MCF 10A (cell line): ENCODE data around the gene SHISA6. TPM values are rescaled to one million over a fixed set of nuclear protein-coding genes. Genes with fewer than 3 reads are reported as not detected.

Source experiments
- BruUV-seq: library from RNA; stranded (reverse); fragments of 400-500 nt; replicated peaks from 2 replicates; lab custom pipeline; 2021; lab: Mats Ljungman, UMichigan
- CTCF ChIA-PET: fragments of 300-600 bp; sonication (Branson Sonifier 250); formaldehyde crosslinking; extraction: SDS; loops from one replicate; lab custom pipeline; 2021; ENCODE audit warnings: antibody characterized with exemption, inconsistent platforms; lab: Yijun Ruan, JAX
- POLR2A ChIA-PET: fragments of 300-600, 350-650 bp; sonication (Branson Sonifier 250); formaldehyde crosslinking; extraction: SDS; loops from one replicate; lab custom pipeline; 2020; ENCODE audit warnings: antibody characterized with exemption, inconsistent platforms; lab: Yijun Ruan, JAX
- DNase-seq: peaks from one replicate; pipeline ENCODE4 v3.0.0-alpha.2; 2018; ENCODE audit not compliant: unreplicated experiment
- H3K27ac Mint-ChIP-seq: one replicate; pipeline ENCODE4 v1.8.0; 2022; ENCODE audit warnings: mild to moderate bottlenecking, low read depth, mixed read lengths; ENCODE audit not compliant: unreplicated experiment
- H3K27me3 Mint-ChIP-seq: one replicate; pipeline ENCODE4 v1.8.0; 2022; ENCODE audit warnings: mixed read lengths; ENCODE audit not compliant: insufficient read depth, unreplicated experiment
- H3K36me3 Mint-ChIP-seq: one replicate; pipeline ENCODE4 v1.8.0; 2022; ENCODE audit warnings: mild to moderate bottlenecking, moderate library complexity, mixed read lengths; ENCODE audit not compliant: insufficient read depth, unreplicated experiment
- H3K4me1 Mint-ChIP-seq: one replicate; pipeline ENCODE4 v1.8.0; 2022; ENCODE audit warnings: mixed read lengths; ENCODE audit not compliant: insufficient read depth, unreplicated experiment
- H3K4me3 Mint-ChIP-seq: one replicate; pipeline ENCODE4 v1.8.0; 2022; ENCODE audit warnings: mild to moderate bottlenecking, moderate library complexity, mixed read lengths; ENCODE audit not compliant: unreplicated experiment
- H3K9me3 Mint-ChIP-seq: one replicate; pipeline ENCODE4 v1.8.0; 2022; ENCODE audit warnings: mixed read lengths; ENCODE audit not compliant: unreplicated experiment
- intact Hi-C: fragments of 100-400 bp; cut with micrococcal nuclease; formaldehyde crosslinking; loops from 2 replicates; pipeline ENCODE4 v1.14.1; 2022
- total RNA-seq: library from RNA; stranded (reverse); gene quantifications from 2 replicates; pipeline ENCODE4 v1.2.3, GENCODE V29; 2022
- TF ChIP-seq, protein P1 (sequence below): fragments of 200-600 bp; IDR thresholded peaks from one replicate; pipeline ENCODE4 v1.8.0; 2022; ENCODE audit warnings: antibody characterized with exemption, mild to moderate bottlenecking; ENCODE audit not compliant: unreplicated experiment

Gene SHISA6
- total RNA-seq, 1 experiment from 2014 or later: not detected

DNA sequence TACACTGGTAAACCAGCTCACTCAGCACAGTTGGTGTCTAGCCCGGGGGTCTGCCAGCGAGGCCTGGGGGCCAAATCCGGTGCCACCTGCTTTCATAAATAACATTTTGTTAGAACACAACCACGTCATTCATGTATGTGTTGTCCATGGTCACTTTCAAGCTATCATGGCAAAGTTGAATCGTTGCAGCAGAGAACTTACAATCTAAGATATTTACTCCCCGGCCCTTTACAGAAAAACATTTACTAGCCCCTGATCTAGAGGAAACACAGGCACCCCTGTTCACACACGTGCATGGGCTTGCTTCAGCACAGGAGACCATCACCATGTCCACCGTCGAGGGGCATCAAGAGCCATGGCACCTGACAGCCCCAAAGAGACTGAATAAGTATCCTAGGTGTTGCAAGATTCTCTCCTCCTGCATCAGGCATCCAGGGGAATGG, 245.9 kb downstream of the SHISA6 start:
- ChIA-PET CTCF (no interaction called here), POLR2A (no interaction called here)
- Mint-ChIP-seq H3K4me1 (no peaks in the 10 kb centered on the region), H3K9me3 (no peaks in the 10 kb centered on the region), H3K36me3 (no peaks in the 10 kb centered on the region), H3K27ac (no peak overlapping the region), H3K27me3 (peaks cover 37% of the 10 kb centered on the region), H3K4me3 (no peak overlapping the region)
- no peak for DNase-seq
- BruUV-seq: no TSS peak
- TF ChIP-seq, protein P1, sequence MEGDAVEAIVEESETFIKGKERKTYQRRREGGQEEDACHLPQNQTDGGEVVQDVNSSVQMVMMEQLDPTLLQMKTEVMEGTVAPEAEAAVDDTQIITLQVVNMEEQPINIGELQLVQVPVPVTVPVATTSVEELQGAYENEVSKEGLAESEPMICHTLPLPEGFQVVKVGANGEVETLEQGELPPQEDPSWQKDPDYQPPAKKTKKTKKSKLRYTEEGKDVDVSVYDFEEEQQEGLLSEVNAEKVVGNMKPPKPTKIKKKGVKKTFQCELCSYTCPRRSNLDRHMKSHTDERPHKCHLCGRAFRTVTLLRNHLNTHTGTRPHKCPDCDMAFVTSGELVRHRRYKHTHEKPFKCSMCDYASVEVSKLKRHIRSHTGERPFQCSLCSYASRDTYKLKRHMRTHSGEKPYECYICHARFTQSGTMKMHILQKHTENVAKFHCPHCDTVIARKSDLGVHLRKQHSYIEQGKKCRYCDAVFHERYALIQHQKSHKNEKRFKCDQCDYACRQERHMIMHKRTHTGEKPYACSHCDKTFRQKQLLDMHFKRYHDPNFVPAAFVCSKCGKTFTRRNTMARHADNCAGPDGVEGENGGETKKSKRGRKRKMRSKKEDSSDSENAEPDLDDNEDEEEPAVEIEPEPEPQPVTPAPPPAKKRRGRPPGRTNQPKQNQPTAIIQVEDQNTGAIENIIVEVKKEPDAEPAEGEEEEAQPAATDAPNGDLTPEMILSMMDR: no peak
- intact Hi-C loops: no loop called here

DNA sequence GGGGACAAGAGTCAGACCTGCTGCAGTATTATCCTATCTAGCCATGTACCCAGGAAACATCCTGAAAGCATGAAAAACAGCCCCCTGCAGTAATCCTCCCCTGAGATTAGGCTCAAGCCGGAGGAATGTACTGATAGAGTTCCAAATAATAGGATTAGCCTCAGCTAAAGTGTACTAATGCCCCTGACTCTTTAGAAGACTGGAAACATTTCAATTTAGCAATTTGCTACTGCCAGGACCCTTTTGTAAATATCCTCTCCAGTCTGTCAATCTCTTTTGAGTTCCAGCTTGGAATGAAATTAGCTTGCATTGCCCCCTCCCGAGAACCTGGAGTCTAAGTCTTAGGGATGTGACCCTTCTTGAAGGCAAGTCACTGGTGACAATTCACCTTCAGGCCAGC, 246.5 kb downstream of the SHISA6 start:
- H3K27ac Mint-ChIP-seq: no peak overlapping the region
- TF ChIP-seq, protein P1: no peak
- no peak overlapping the region for H3K4me3 Mint-ChIP-seq
- H3K9me3 Mint-ChIP-seq: no peaks in the 10 kb centered on the region
- H3K4me1 Mint-ChIP-seq: no peaks in the 10 kb centered on the region
- no TSS peak for BruUV-seq
- DNase-seq: no peak
- no peaks in the 10 kb centered on the region for H3K36me3 Mint-ChIP-seq
- intact Hi-C loops: no loop called here
- ChIA-PET POLR2A (no interaction called here), CTCF (no interaction called here)
- peaks cover 31% of the 10 kb centered on the region for H3K27me3 Mint-ChIP-seq

DNA sequence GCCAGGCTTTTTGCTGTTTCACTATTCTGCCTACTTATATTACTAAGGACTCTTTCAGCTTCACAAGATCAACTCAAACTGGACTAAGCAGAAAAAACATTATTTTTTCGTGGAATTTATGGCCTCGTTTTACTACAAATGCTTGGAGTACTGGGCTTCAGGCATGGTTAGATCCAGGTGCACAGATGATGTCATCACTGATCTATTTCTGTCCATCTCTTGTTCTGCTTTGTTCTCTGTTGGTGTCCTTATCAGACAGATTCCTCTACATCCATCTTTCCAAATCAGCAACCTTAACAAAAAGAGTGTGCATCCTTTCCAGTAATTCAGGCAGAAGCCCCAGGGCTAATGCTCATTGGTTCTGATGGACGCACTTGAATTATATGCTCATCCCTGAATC, 247.4 kb downstream of the SHISA6 start:
- CTCF ChIA-PET: no interaction called here
- POLR2A ChIA-PET: no interaction called here

DNA sequence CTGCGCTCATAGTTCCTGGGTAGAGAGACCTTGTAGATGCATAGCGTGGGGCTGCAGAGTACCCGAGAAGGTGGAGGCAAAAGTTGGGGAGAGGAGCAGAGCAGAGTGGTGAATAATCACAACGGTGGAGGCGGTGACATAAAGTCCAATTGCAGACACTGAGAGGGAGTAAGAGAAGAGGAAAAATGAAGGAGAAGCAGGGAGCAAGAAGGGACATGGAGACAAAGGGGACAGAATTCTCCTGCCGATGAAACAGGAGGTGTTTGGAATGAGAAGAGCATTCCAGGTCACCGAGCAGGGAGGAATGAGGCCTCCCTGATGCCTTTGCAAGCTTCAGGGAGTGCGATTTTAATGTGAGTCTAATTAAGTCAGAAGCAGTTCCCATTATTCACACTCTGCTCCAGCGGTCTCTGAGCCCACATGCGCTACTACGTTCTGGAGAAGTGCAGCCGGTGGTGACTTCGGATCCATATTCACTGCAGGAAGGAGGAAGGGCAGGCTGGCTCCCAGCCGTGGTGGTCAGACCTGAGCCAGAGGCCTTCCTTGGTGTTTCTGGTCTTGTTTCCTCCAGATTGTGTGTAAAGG, 249.2 kb downstream of the SHISA6 start:
- no TSS peak for BruUV-seq
- Mint-ChIP-seq H3K4me3 (no peak overlapping the region), H3K4me1 (no peaks in the 10 kb centered on the region), H3K27ac (no peak overlapping the region), H3K27me3 (peaks cover 33% of the 10 kb centered on the region), H3K9me3 (no peaks in the 10 kb centered on the region), H3K36me3 (no peaks in the 10 kb centered on the region)
- TF ChIP-seq, protein P1: no peak
- intact Hi-C loops: no loop called here
- ChIA-PET POLR2A (no interaction called here), CTCF (no interaction called here)
- DNase-seq: no peak

More for the DNA sequence above, 247.4 kb downstream of the SHISA6 start:
- TF ChIP-seq, protein P1: no peak
- Mint-ChIP-seq H3K36me3 (no peaks in the 10 kb centered on the region), H3K4me1 (no peaks in the 10 kb centered on the region), H3K9me3 (no peaks in the 10 kb centered on the region), H3K4me3 (no peak overlapping the region), H3K27me3 (peaks cover 26% of the 10 kb centered on the region), H3K27ac (no peak overlapping the region)
- DNase-seq: no peak
- no TSS peak for BruUV-seq
- intact Hi-C loops: no loop called here
